ENCODE data around the gene NDUFS4.
"Not testable (repeated sequence)": the region's sequence is repeated elsewhere in the genome, so short reads cannot be mapped to it uniquely, and the experiment has no call there.

NDUFS4 gene

DNA sequence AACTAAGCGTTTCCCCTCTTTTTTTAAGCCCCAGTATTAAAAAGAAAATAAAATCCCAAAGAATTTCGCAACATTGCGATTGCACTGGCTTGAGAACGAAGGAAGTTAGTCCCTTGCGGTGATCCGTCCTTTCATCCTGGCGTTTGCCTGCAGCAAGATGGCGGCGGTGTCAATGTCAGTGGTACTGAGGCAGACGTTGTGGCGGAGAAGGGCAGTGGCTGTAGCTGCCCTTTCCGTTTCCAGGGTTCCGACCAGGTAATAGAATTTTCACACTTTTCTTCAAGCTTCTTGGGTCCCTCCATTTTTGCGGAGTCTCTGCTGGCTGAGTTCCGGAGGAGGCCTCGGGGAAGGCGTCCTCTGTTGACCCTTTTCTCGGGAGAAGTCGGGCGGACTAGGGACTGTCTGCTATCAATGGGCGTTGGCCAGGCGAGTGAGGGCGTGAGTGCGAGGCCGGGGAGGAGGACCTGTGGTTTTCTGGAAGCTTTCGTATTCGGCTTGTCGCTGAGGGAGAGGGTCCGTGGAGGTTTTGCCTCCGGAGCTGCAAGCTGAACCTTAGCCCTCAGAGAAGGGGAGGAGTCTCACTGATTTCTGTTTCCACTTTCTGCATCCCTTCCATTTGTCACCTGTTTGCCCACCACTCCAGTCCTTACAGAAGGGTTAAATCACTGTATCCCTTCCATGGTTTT is at the start of gene NDUFS4:
Gene NDUFS4, plus strand, starts transcription at position 134 of the 686 bp plus-strand sequence. Its CDS starts 24 bp downstream, at position 158.
- DNase-seq: peak; percentile 49 to 61

DNA sequence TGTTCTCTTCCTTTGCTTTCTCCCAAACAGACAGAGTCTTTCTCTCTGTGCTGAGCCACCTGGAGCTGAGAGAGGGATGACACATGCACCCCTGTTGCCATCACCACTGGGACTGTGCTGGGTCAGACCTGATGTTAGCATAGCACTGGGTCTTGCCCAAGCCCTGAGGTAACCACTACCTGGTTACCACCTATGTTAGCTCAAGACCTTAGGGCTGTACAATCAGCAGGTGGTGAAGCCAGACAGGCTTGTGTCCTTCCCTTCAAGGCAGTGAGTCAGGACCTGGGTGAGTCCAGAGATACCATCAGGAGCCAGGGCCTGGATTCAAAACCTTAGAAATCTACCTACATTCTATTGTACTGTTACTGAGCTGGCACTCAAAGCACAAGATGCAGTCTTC is 47.9 kb upstream of the NDUFS4 start:
- DNase-seq: no peak

DNA sequence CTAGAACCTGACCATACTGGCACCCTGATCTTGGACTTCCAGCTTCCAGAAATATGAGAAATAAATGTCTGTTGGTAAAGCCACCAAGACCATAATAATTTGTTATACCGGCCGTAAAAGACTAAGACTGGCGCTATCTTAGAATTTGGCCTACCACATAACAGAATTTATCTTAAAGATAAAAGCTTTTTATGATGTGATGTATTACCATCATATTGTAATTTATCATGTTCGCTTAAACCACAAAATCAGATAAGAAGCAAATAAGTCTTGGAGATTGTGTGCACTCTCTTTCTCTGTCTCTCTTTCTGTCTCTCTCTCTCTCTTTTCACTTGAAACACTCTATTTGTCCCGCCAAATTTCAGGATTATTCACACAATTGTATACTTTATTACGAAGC is 44.5 kb upstream of the NDUFS4 start:
- DNase-seq: no peak

GRCh38 chr5:53520813-53521212 is 39.6 kb upstream of the NDUFS4 start:
- DNase-seq: no peak

GRCh38 chr5:53537711-53538110 is 22.7 kb upstream of the NDUFS4 start:
- no peak for DNase-seq

GRCh38 chr5:53540739-53541138 is 19.7 kb upstream of the NDUFS4 start:
- DNase-seq: not testable (repeated sequence)

- DNase-seq: no peak
Observed at GRCh38 chr5:53541859-53542258, 18.6 kb upstream of the NDUFS4 start.

- DNase-seq: no peak
Observed at GRCh38 chr5:53542926-53543325, 17.5 kb upstream of the NDUFS4 start.

DNA sequence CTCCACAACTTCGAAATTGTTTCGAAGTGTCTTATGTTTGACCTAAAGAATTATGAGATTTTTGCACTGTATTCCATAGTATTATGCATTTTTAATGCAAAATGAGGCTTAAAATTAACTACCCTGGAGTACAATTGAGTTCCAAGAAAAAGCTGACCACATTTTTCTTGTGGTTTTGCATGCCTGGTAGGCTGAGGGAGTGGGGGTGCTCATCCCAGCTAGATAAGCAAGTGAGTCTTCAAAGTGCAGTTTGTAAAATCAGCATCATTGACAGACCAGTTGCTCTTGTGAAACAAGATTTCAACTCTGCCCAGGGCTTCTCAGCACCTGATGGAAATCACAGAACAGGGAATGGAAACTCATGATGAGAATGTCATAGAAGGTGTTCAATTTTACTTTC is 17.0 kb upstream of the NDUFS4 start:
- DNase-seq: no peak

GRCh38 chr5:53545744-53546143 is 14.7 kb upstream of the NDUFS4 start:
- no peak for DNase-seq

DNA sequence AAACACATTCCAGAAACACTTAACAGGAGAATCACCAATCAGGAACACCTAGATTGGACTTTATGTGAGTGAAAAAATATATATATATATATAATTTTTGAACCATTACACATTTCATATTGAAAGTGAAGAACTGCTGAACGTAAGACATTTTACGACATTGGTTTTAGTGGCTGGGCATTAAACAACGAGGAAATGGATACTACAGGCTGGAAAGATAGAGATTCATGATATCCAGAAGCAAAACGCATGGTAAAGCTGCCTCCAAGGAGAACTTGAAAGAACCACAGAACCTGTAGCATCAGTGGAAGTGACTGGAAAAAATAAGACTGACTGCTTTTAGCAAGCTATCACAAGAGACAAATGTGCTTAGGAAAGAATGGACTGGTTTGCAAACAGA is 13.2 kb upstream of the NDUFS4 start:
- no peak for DNase-seq

- not testable (repeated sequence) for DNase-seq
Observed at GRCh38 chr5:53548501-53548900, 11.9 kb upstream of the NDUFS4 start.

DNA sequence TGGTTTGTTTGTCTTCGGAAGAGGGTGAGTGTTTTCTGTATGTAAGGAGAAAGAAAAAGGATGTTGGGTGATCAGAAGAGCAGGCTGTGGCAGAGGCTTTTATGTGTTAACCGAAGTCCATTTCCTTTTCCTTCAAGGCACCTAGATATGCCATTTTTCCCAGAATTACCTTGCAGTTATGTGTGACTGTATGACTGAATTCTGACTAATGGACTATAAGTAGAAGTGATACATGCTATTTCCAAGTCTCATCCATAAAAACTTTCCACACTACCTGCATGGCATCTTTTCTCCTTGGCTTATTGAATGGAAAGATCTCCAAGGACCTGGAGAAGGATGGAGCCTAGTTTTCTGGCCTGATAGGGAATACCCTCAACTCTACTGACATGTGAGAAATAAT is 10.6 kb upstream of the NDUFS4 start:
- DNase-seq: no peak

DNA sequence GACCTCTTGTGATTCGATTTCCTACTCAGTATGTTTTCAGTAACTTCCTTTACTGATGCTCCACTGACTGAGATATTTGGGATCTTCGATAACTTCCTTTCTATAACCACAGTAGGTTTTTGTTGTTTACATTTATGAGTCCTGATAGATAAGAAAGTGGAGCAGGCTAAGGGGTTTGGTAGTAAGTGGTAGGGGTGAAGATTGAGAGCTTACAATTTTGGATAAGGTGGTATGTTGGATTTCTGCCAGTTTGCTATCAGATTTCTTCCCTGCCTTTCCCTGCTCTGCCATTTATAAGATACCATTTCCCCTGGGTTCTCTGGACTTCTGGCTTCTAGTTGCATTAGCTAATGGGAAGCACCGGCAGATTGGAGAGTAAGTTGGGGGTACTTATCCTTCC is 7.9 kb upstream of the NDUFS4 start:
- DNase-seq: no peak

GRCh38 chr5:53554444-53554843 is 6.0 kb upstream of the NDUFS4 start:
- no peak for DNase-seq

GRCh38 chr5:53555160-53555559 is 5.3 kb upstream of the NDUFS4 start:
- no peak for DNase-seq

DNA sequence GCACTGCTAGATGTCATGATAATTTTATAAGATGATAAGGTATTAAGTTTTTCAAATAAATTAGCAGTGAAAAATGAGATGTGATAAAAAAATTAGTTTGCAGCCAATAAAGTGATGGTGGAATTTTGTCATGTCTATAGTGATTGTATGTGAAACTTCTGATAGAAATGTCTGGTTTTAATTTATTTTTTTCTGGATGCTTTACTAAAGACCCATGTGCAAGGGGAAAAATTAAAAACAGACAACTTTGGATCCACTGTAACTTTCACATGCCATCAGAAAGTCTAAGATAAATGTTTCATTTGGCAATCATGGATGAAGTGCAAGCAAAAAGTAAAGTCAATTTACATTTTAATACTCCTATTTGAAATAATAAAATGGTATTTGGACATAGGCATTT is 4.4 kb upstream of the NDUFS4 start:
- no peak for DNase-seq

- DNase-seq: no peak
Observed at GRCh38 chr5:53557386-53557785, 3.1 kb upstream of the NDUFS4 start.

DNA sequence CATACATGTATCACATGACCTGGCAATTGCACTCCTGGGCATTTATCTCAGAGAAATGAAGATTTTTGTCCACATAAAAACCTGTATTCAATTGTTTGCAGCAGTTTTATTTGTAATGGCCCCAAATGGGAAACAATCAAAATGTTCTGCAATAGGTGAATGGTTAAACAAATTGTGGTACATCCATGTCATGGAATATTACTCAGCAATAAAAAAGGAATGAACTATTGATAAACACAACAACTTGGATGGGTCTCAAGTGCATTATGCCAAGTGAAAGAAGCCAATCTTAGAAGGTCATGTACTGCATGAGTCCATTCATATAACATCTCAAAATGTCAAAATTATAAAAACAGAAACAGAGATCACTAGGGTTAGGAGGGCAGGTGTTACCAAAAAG is 1.5 kb upstream of the NDUFS4 start:
- no peak for DNase-seq

DNA sequence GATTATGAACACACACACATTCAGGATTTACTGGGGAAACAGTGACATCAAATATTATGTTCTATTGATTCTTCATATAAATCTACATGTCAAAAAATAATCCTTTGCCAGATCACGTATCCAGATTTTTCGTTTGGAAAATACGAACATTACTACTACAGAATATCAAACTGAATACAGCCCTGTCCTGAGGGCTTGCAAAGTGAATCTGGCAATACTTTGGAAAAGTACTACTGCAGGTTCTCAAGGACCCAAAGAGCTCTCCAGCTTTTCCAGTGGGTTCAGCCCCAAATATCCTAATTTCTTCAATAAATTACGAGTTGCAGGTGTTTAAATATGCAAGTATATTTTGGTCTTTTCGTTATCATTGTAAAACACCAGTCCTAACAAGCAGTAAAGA is 411 bp upstream of the NDUFS4 start:
- no peak for DNase-seq

GRCh38 chr5:53568401-53568800 is 8.0 kb downstream of the NDUFS4 start:
- DNase-seq: no peak

- no peak for DNase-seq
Observed at GRCh38 chr5:53568871-53569270, 8.4 kb downstream of the NDUFS4 start.

DNA sequence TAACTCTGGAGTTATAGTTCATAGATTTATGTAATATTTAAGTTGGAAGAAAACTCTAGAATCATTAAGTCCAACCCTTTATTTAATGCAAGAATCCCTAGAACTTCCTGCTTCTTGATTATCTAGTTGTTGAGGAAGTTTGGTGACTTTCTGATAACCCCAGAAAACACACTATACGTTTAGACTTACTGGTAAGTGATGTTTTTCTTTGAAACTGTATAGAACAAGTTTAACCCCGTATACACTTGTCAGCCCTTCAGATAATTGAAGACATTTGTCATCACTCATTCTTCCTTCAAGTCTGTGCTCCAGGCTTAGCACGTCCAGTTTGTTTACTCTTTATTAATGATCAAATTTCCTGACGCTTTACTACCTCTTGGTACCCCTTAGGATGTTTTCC is 9.0 kb downstream of the NDUFS4 start:
- DNase-seq: no peak

GRCh38 chr5:53571403-53571802 is 11.0 kb downstream of the NDUFS4 start:
- DNase-seq: no peak

DNA sequence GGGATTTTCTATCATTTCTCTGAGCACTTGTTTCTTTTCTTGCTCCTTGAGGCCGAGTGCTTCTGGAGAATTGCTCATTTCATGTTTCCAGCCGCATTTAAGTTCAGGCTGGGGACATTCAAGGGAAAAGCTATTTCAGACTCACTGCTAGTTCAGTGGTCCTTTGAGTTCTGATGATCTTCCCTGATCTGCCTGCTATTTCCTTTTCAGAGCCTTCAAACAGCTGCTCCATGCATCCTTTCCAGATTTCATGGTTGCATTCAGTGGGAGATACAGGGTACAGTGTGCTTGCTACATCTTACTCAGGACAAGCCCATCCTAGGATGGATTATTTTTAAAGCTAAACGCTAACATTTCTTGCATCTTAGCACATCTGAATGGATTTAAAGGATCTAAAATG is 14.7 kb downstream of the NDUFS4 start:
- DNase-seq: no peak

GRCh38 chr5:53575831-53576230 is 15.4 kb downstream of the NDUFS4 start:
- DNase-seq: no peak

All from NCI-H1930 (cell line).